ENCODE results near the gene METTL26.

Gene METTL26

GRCh38 chr16:680967-681745 lies 45.1 kb upstream of the METTL26 start:
- no peaks in the 10 kb centered on the region for H3K9me2 ChIP-seq (replicated peaks; ENCODE audit: insufficient read depth, low read length)
- H3K4me1 ChIP-seq (ENCODE audit: low read length), result peaks cover 8% of the 10 kb centered on the region; the same call in 1 of the 2 replicates
- peak; percentile 33 for DNase-seq
- H3K9me3 ChIP-seq (replicated peaks; ENCODE audit: insufficient read depth, low read length), result no peaks in the 10 kb centered on the region
- H3K79me2 ChIP-seq (ENCODE audit: low read length), result peaks cover 32% of the 10 kb centered on the region
- no peaks in the 10 kb centered on the region for H3K36me3 ChIP-seq (replicated peaks; ENCODE audit: insufficient read depth, low read length)
- H3K4me3 ChIP-seq (ENCODE audit: low read length), result peak overlapping the region; percentile 84
- H4K20me1 ChIP-seq (ENCODE audit: insufficient read depth, low read length), result no peaks in the 10 kb centered on the region
- H3K4me2 ChIP-seq (ENCODE audit: low read depth, low read length), result peak overlapping the region; percentile 93
- TF ChIP-seq EZH2phosphoT487 (IDR thresholded peaks at IDR 0.05; ENCODE audit: low read length) (no peak), EZH2 (optimal IDR thresholded peaks at IDR 0.05; ENCODE audit: low read depth, low read length) (no peak), CTCF (IDR thresholded peaks at IDR 0.05; ENCODE audit: low read length) (peak; percentile 10; the same call in 1 of the 2 replicates)
- H3K27me3 ChIP-seq (replicated peaks; ENCODE audit: insufficient read depth, low read length), result no peaks in the 10 kb centered on the region
- no peak overlapping the region for H2AFZ ChIP-seq (ENCODE audit: low read length)
- no peak overlapping the region for H3K27ac ChIP-seq (ENCODE audit: low read length)
- 0 out of 2 replicates have a peak, but pooled peaks cover 4% of the 10 kb centered on the region for H3F3A ChIP-seq (ENCODE audit: insufficient read depth, low read length)
- H3K9ac ChIP-seq (ENCODE audit: low read length), result peak overlapping the region; percentile 69

GRCh38 chr16:680625-680945 lies 44.5 kb upstream of the METTL26 start:
- peak overlapping the region; percentile 84 for H3K4me3 ChIP-seq (ENCODE audit: low read length)
- no peaks in the 10 kb centered on the region for H3K9me2 ChIP-seq (replicated peaks; ENCODE audit: insufficient read depth, low read length)
- TF ChIP-seq EZH2phosphoT487 (IDR thresholded peaks at IDR 0.05; ENCODE audit: low read length) (no peak), CTCF (IDR thresholded peaks at IDR 0.05; ENCODE audit: low read length) (no peak), EZH2 (optimal IDR thresholded peaks at IDR 0.05; ENCODE audit: low read depth, low read length) (no peak)
- H3K27ac ChIP-seq (ENCODE audit: low read length), result no peak overlapping the region; the same call in 1 of the 2 replicates
- peaks cover 32% of the 10 kb centered on the region for H3K79me2 ChIP-seq (ENCODE audit: low read length)
- H3F3A ChIP-seq (ENCODE audit: insufficient read depth, low read length), result 0 out of 2 replicates have a peak, but pooled peaks cover 4% of the 10 kb centered on the region
- H3K4me2 ChIP-seq (ENCODE audit: low read depth, low read length), result peak overlapping the region; percentile 93
- peak overlapping the region; percentile 69 for H3K9ac ChIP-seq (ENCODE audit: low read length)
- H2AFZ ChIP-seq (ENCODE audit: low read length), result no peak overlapping the region
- no peaks in the 10 kb centered on the region for H3K27me3 ChIP-seq (replicated peaks; ENCODE audit: insufficient read depth, low read length)
- no peaks in the 10 kb centered on the region for H3K9me3 ChIP-seq (replicated peaks; ENCODE audit: insufficient read depth, low read length)
- H4K20me1 ChIP-seq (ENCODE audit: insufficient read depth, low read length), result no peaks in the 10 kb centered on the region
- peaks cover 8% of the 10 kb centered on the region; the same call in 1 of the 2 replicates for H3K4me1 ChIP-seq (ENCODE audit: low read length)
- no peaks in the 10 kb centered on the region for H3K36me3 ChIP-seq (replicated peaks; ENCODE audit: insufficient read depth, low read length)
- DNase-seq, result no peak

- Histone ChIP-seq H3K79me2 (ENCODE audit: low read length) (peaks cover 32% of the 10 kb centered on the region), H3K36me3 (replicated peaks; ENCODE audit: insufficient read depth, low read length) (no peaks in the 10 kb centered on the region), H3K9me2 (replicated peaks; ENCODE audit: insufficient read depth, low read length) (no peaks in the 10 kb centered on the region), H3F3A (ENCODE audit: insufficient read depth, low read length) (0 out of 2 replicates have a peak, but pooled peaks cover 4% of the 10 kb centered on the region), H3K9me3 (replicated peaks; ENCODE audit: insufficient read depth, low read length) (no peaks in the 10 kb centered on the region), H3K9ac (ENCODE audit: low read length) (peak within 1 kb of the TSS; percentile 72), H3K4me1 (ENCODE audit: low read length) (peaks cover 8% of the 10 kb centered on the region; the same call in 1 of the 2 replicates), H4K20me1 (ENCODE audit: insufficient read depth, low read length) (no peaks in the 10 kb centered on the region), H3K4me2 (ENCODE audit: low read depth, low read length) (peak within 1 kb of the TSS; percentile 93), H3K27ac (ENCODE audit: low read length) (peak within 1 kb of the TSS; percentile 71; the same call in 1 of the 2 replicates), H3K27me3 (replicated peaks; ENCODE audit: insufficient read depth, low read length) (no peaks in the 10 kb centered on the region), H2AFZ (ENCODE audit: low read length) (peak within 1 kb of the TSS; percentile 86), H3K4me3 (ENCODE audit: low read length) (peak within 1 kb of the TSS; percentile 84)
- TF ChIP-seq EZH2phosphoT487 (IDR thresholded peaks at IDR 0.05; ENCODE audit: low read length) (no peak), CTCF (IDR thresholded peaks at IDR 0.05; ENCODE audit: low read length) (no peak), EZH2 (optimal IDR thresholded peaks at IDR 0.05; ENCODE audit: low read depth, low read length) (no peak)
- peak; percentile 81 for DNase-seq
Measured at GRCh38 chr16:679814-680624, 43.9 kb upstream of the METTL26 start, which contains the start of gene STUB1. Gene STUB1, plus strand, starts transcription at chr16:680410. Its CDS starts 116 bp downstream, at chr16:680526.

Measured in MM.1S (cell line).